Measurements from ENCODE around the gene ICAM3. TPM values are rescaled to one million over a fixed set of nuclear protein-coding genes. Genes with fewer than 3 reads are reported as not detected.

Gene ICAM3
- total RNA-seq, 4 donors from 2014 or later: 2.9 to 10.9 (median 5.2) TPM

- no peak for TF ChIP-seq POLR2A (IDR thresholded peaks at IDR 0.05; ENCODE audit: low read depth)
- no peak for TF ChIP-seq POLR2AphosphoS5 (IDR thresholded peaks at IDR 0.05)
- TF ChIP-seq, protein P1, sequence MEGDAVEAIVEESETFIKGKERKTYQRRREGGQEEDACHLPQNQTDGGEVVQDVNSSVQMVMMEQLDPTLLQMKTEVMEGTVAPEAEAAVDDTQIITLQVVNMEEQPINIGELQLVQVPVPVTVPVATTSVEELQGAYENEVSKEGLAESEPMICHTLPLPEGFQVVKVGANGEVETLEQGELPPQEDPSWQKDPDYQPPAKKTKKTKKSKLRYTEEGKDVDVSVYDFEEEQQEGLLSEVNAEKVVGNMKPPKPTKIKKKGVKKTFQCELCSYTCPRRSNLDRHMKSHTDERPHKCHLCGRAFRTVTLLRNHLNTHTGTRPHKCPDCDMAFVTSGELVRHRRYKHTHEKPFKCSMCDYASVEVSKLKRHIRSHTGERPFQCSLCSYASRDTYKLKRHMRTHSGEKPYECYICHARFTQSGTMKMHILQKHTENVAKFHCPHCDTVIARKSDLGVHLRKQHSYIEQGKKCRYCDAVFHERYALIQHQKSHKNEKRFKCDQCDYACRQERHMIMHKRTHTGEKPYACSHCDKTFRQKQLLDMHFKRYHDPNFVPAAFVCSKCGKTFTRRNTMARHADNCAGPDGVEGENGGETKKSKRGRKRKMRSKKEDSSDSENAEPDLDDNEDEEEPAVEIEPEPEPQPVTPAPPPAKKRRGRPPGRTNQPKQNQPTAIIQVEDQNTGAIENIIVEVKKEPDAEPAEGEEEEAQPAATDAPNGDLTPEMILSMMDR (IDR thresholded peaks at IDR 0.05): no peak
- TF ChIP-seq EP300 (IDR thresholded peaks at IDR 0.05): no peak
- Histone ChIP-seq H3K27ac (replicated peaks in 1 of 4) (no peak overlapping the region), H3K4me1 (no peaks in the 10 kb centered on the region), H3K4me3 (no peak overlapping the region), H3K27me3 (no peaks in the 10 kb centered on the region), H3K9me3 (no peaks in the 10 kb centered on the region), H3K36me3 (peaks cover 57 to 100% (median 98%) of the 10 kb centered on the region in 4 donors)
- WGBS: 88% methylated on average over 3 of the region's 18 CpGs
- intact Hi-C loops (cut with DNase I): no loop called here
- DNase-seq (ENCODE audit: extremely low spot score): no peak
Observed at GRCh38 chr19:10362259-10362658, 22.8 kb upstream of the ICAM3 start.

DNA sequence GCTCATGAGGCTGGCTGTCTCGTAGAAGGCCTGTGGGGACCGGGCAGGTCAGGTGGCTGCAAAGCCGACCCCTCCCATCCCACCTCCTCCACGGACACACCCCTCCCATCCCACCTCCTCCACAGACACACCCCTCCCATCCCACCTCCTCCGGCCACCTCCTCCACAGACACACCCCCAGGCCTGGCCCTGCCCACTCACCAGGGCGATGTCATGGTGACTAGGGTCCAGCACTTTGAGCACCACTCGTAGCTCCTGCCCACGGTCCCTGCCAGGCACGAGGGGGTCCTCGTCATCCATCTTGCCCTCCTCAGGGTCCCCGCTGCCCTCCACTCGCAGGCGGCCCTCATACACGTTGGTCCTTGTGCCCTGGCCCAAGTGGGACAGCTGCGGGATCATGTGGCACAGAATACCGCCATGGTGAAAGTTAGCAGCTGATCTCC lies 22.2 kb upstream of the ICAM3 start:
- no peak overlapping the region for H3K4me3 ChIP-seq
- H3K36me3 ChIP-seq: peaks cover 51 to 100% (median 98%) of the 10 kb centered on the region in 4 donors
- no peaks in the 10 kb centered on the region for H3K27me3 ChIP-seq
- TF ChIP-seq POLR2A (IDR thresholded peaks at IDR 0.05; ENCODE audit: low read depth) (no peak), EP300 (IDR thresholded peaks at IDR 0.05) (no peak), POLR2AphosphoS5 (IDR thresholded peaks at IDR 0.05) (no peak)
- TF ChIP-seq, protein P1 (IDR thresholded peaks at IDR 0.05): no peak
- no peaks in the 10 kb centered on the region for H3K9me3 ChIP-seq
- no peak for DNase-seq (ENCODE audit: extremely low spot score)
- 81% methylated on average over 12 of the region's 16 CpGs for WGBS
- intact Hi-C loops (cut with DNase I): no loop called here
- no peak overlapping the region for H3K27ac ChIP-seq (replicated peaks in 1 of 4)
- no peaks in the 10 kb centered on the region for H3K4me1 ChIP-seq

GRCh38 chr19:10356431-10356830 lies 17.0 kb upstream of the ICAM3 start:
- Histone ChIP-seq H3K27ac (replicated peaks in 1 of 4) (no peak overlapping the region), H3K36me3 (peaks cover 24 to 95% (median 89%) of the 10 kb centered on the region in 4 donors), H3K27me3 (no peaks in the 10 kb centered on the region), H3K9me3 (no peaks in the 10 kb centered on the region), H3K4me1 (peaks cover 6 to 12% (median 9%) of the 10 kb centered on the region in 4 donors), H3K4me3 (no peak overlapping the region)
- intact Hi-C loops (cut with DNase I): no loop called here
- 83% methylated on average over 2 of the region's 12 CpGs for WGBS
- TF ChIP-seq POLR2A (IDR thresholded peaks at IDR 0.05; ENCODE audit: low read depth) (no peak), POLR2AphosphoS5 (IDR thresholded peaks at IDR 0.05) (no peak), EP300 (IDR thresholded peaks at IDR 0.05) (no peak)
- TF ChIP-seq, protein P1 (IDR thresholded peaks at IDR 0.05): no peak
- no peak for DNase-seq (ENCODE audit: extremely low spot score)

GRCh38 chr19:10353793-10354391 lies 14.5 kb upstream of the ICAM3 start:
- peaks cover 6 to 12% (median 9%) of the 10 kb centered on the region in 4 donors for H3K4me1 ChIP-seq
- 77% methylated on average over 27 of the region's 32 CpGs for WGBS
- H3K36me3 ChIP-seq: peaks cover 24 to 90% (median 81%) of the 10 kb centered on the region in 4 donors
- intact Hi-C loops (cut with DNase I): no loop called here
- TF ChIP-seq, protein P1 (IDR thresholded peaks at IDR 0.05): no peak
- TF ChIP-seq POLR2AphosphoS5 (IDR thresholded peaks at IDR 0.05): no peak
- H3K9me3 ChIP-seq: no peaks in the 10 kb centered on the region
- H3K4me3 ChIP-seq: peak overlapping the region in 2 of 4 donors; percentile 9 to 14
- H3K27me3 ChIP-seq: no peaks in the 10 kb centered on the region
- peak overlapping the region in 3 of 4 donors; percentile 20 to 42 (median 35) for H3K27ac ChIP-seq (replicated peaks in 1 of 4)
- DNase-seq (ENCODE audit: extremely low spot score): no peak

Measured in esophagus muscularis mucosa (tissue), 4 donors.